ENCODE results near the gene NHERF2. TPM values are rescaled to one million over a fixed set of nuclear protein-coding genes. Genes with fewer than 3 reads are reported as not detected.

NHERF2 gene
- total and polyA plus RNA-seq, 9 of the 15 experiments (the other 6 are each of a cell fraction or from before 2014, with no cell fraction given), result 0.15 to 42.0 (median 12.5) TPM

GRCh38 chr16:2015117-2015946 lies 11.4 kb upstream of the NHERF2 start (continued):
- no peak for TF ChIP-seq PBX2 (CRISPR knock-in tag; IDR thresholded peaks at IDR 0.05; ENCODE audit: low read depth)
- TF ChIP-seq PBX2 (tag; conservative IDR thresholded peaks at IDR 0.05; ENCODE audit: low read depth), result no peak
- no peak for TF ChIP-seq ZNF212 (CRISPR knock-in tag; IDR thresholded peaks at IDR 0.05)
- TF ChIP-seq ZNF785 (CRISPR knock-in tag; IDR thresholded peaks at IDR 0.05), result no peak
- TF ChIP-seq NFIX (CRISPR knock-in tag; IDR thresholded peaks at IDR 0.05; ENCODE audit: low read depth), result no peak
- no peak for TF ChIP-seq MTA1 (IDR thresholded peaks at IDR 0.05; ENCODE audit: borderline replicate concordance)
- TF ChIP-seq ZNF277 (CRISPR knock-in tag; IDR thresholded peaks at IDR 0.05; ENCODE audit: borderline replicate concordance), result no peak
- no peak for TF ChIP-seq HEY1 (CRISPR knock-in tag; IDR thresholded peaks at IDR 0.05; ENCODE audit: borderline replicate concordance)
- no peak for TF ChIP-seq ZHX1 (conservative IDR thresholded peaks at IDR 0.05; ENCODE audit: low read length)
- 0 out of 2 replicates have a peak, but pooled peaks have one; percentile 6 for TF ChIP-seq ZNF217 (CRISPR knock-in tag; IDR thresholded peaks at IDR 0.05)
- TF ChIP-seq CEBPG (CRISPR knock-in tag; IDR thresholded peaks at IDR 0.05), result no peak
- peak in 1 of 2 experiments; percentile 65; a peak in 3 of 4 replicates for TF ChIP-seq CEBPG (tag; conservative IDR thresholded peaks at IDR 0.05 in 1 of 2, IDR thresholded peaks at IDR 0.05 in 1 of 2)
- no peak for TF ChIP-seq SIN3B (IDR thresholded peaks at IDR 0.05; ENCODE audit: low read depth)
- TF ChIP-seq BHLHE40 (IDR thresholded peaks at IDR 0.05; ENCODE audit: low read length), result no peak
- peak; percentile 18; the same call in 1 of the 2 replicates for TF ChIP-seq ZBTB33 (CRISPR knock-in tag; IDR thresholded peaks at IDR 0.05)
- no peak for TF ChIP-seq ZNF316 (IDR thresholded peaks at IDR 0.05)
- peak; percentile 56; the same call in 1 of the 2 replicates for TF ChIP-seq KLF1 (tag; IDR thresholded peaks at IDR 0.05)
- peak; percentile 28 for TF ChIP-seq MEIS2 (IDR thresholded peaks at IDR 0.05; ENCODE audit: partially characterized antibody)
- TF ChIP-seq PTTG1 (tag; IDR thresholded peaks at IDR 0.05; ENCODE audit: low read depth), result no peak

All from K562 (cell line).